SIG-M5 treated with dmso at 0.1 percent for 504 hours (cell line): ENCODE data around the gene LSP1.
"Not testable (repeated sequence)": the region's sequence is repeated elsewhere in the genome, so short reads cannot be mapped to it uniquely, and the experiment has no call there.

Source experiments
- DNase-seq: peaks from one replicate; lab custom pipeline; 2025; ENCODE audit not compliant: unreplicated experiment; lab: John Stamatoyannopoulos, UW

The LSP1 gene

GRCh38 chr11:1852877-1853276, at the start of gene LSP1:
TSS of gene LSP1 (plus strand) at chr11:1853084. CDS start at chr11:1853145, 61 bp downstream.
- peak; percentile 78 for DNase-seq

GRCh38 chr11:1803246-1803645, 49.6 kb upstream of the LSP1 start:
- no peak for DNase-seq

GRCh38 chr11:1803835-1804519, 48.9 kb upstream of the LSP1 start:
- not testable (repeated sequence) for DNase-seq

GRCh38 chr11:1805525-1805924, 47.4 kb upstream of the LSP1 start:
- no peak for DNase-seq

- no peak for DNase-seq
Measured at GRCh38 chr11:1807264-1807995, 45.5 kb upstream of the LSP1 start.

- DNase-seq: peak; percentile 68
Measured at GRCh38 chr11:1810761-1811160, 42.1 kb upstream of the LSP1 start.

- no peak for DNase-seq
Measured at GRCh38 chr11:1812274-1812673, 40.6 kb upstream of the LSP1 start.

- DNase-seq: no peak
Measured at GRCh38 chr11:1812801-1813200, 40.1 kb upstream of the LSP1 start.

GRCh38 chr11:1813356-1813755, 39.5 kb upstream of the LSP1 start:
- DNase-seq: not testable (repeated sequence)

- DNase-seq: no peak
Measured at GRCh38 chr11:1814691-1815090, 38.2 kb upstream of the LSP1 start.

GRCh38 chr11:1815311-1815710, 37.6 kb upstream of the LSP1 start:
- DNase-seq: no peak

- DNase-seq: no peak
Measured at GRCh38 chr11:1815751-1816150, 37.1 kb upstream of the LSP1 start.

- no peak for DNase-seq
Measured at GRCh38 chr11:1817000-1817399, 35.9 kb upstream of the LSP1 start.

GRCh38 chr11:1817511-1817910, 35.4 kb upstream of the LSP1 start:
- no peak for DNase-seq

GRCh38 chr11:1819074-1819473, 33.8 kb upstream of the LSP1 start:
- no peak for DNase-seq

GRCh38 chr11:1820463-1821325, 32.2 kb upstream of the LSP1 start:
- DNase-seq: no peak

- no peak for DNase-seq
Measured at GRCh38 chr11:1821562-1821961, 31.3 kb upstream of the LSP1 start.

- DNase-seq: no peak
Measured at GRCh38 chr11:1822648-1823375, 30.1 kb upstream of the LSP1 start.

GRCh38 chr11:1823376-1824220, 29.3 kb upstream of the LSP1 start:
- no peak for DNase-seq
